ENCODE data around the gene ANKS1B.
"Not testable (repeated sequence)": the region's sequence is repeated elsewhere in the genome, so short reads cannot be mapped to it uniquely, and the experiment has no call there.

Gene ANKS1B

GRCh38 chr12:99759444-99759843, 225.3 kb downstream of the ANKS1B start:
- no peak for DNase-seq (ENCODE audit: low spot score)

GRCh38 chr12:99758997-99759396, 225.7 kb downstream of the ANKS1B start:
- no peak for DNase-seq (ENCODE audit: low spot score)

- DNase-seq (ENCODE audit: low spot score): no peak
Measured at GRCh38 chr12:99752740-99753139, 232.0 kb downstream of the ANKS1B start.

DNA sequence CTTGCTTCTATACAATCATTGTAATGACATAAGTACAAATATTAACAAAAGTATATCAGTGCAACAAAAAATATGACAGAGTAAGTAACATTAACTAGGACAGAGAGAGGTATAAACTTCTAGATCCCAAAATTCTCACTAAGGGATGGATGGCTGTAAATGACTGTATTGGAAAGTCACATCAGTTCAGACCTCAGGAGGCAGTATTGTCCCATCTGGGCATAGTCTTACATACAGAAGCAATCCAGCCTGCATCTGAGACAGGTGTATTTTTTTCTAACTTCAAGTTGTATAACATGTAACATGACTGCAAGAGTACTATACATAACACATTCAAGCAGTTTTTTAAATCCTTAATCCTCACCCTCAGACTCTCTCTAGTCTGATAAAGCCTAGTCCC, 238.2 kb downstream of the ANKS1B start:
- no peak for DNase-seq (ENCODE audit: low spot score)

GRCh38 chr12:99745895-99746294, 238.8 kb downstream of the ANKS1B start:
- DNase-seq (ENCODE audit: low spot score): no peak

- DNase-seq (ENCODE audit: low spot score): no peak
Measured at GRCh38 chr12:99745121-99745520, 239.6 kb downstream of the ANKS1B start.

- DNase-seq (ENCODE audit: low spot score): no peak
Measured at GRCh38 chr12:99736760-99737269, 247.9 kb downstream of the ANKS1B start.

- no peak for DNase-seq (ENCODE audit: low spot score)
Measured at GRCh38 chr12:99732131-99732530, 252.6 kb downstream of the ANKS1B start.

DNA sequence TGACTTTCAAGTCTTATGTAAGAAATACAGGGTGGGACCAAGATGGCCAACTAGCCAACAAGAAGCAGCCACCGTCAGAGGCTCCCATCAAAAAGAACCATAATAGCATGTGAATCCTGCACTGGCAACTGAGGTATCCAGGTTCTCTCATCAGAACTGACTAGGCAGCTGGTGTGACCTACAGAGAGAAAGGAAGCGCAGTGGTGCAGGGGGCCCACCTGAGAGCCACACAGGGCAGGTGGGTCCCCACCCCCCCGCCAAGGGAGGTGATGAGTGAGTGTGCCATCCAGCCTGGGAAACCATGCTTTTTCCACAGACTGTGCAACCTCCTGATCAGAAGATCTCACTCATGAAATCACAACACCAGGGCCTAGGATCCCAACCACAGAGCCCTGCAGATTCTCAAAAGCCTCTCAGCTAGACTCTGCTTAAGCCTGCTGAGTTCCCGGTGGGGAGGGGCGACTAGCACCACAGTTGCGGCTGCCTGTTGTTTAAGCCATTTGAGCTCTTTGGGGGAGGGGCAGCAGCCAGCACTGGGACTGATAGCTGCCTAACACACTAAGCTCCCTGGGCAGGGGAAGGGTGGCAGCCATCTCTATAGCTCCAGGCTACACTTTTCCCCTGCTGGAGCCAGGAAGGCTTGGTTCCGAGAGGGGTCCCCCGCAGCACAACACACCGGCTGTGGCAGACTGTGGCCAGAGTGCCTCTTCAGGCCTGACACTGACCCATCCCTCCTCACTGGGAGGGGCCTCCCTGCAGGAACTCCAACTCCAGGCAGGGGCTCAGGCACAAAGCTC, 261.8 kb downstream of the ANKS1B start:
- DNase-seq (ENCODE audit: low spot score): no peak

DNA sequence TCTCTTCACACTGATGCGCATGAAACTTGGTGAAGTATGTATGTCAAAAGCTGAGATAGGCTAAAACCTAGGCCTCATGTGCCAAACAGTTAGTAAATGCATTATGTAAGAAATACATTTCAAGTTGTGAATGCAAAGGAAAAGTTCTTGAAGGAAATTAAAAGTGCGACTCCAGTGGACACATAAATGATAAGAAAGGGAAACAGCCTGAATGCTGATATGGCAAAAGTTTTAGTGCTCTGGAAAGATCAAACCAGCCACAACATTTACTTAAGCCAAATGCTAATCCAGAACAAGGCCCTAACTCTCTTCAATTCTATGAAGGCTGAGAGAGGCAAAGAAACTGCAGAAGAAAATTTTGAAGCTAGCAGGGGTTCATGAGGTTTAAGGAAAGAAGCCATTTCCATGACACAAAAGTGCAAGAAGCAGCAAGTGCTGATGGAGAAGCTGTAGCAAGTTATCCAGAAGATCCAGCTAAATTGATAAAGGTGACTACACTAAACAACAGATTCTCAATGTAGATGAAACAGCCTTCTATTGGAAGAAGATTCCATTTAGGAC, 262.9 kb downstream of the ANKS1B start:
- no peak for DNase-seq (ENCODE audit: low spot score)

- DNase-seq (ENCODE audit: low spot score): not testable (repeated sequence)
Measured at GRCh38 chr12:99720083-99720465, 264.7 kb downstream of the ANKS1B start.

DNA sequence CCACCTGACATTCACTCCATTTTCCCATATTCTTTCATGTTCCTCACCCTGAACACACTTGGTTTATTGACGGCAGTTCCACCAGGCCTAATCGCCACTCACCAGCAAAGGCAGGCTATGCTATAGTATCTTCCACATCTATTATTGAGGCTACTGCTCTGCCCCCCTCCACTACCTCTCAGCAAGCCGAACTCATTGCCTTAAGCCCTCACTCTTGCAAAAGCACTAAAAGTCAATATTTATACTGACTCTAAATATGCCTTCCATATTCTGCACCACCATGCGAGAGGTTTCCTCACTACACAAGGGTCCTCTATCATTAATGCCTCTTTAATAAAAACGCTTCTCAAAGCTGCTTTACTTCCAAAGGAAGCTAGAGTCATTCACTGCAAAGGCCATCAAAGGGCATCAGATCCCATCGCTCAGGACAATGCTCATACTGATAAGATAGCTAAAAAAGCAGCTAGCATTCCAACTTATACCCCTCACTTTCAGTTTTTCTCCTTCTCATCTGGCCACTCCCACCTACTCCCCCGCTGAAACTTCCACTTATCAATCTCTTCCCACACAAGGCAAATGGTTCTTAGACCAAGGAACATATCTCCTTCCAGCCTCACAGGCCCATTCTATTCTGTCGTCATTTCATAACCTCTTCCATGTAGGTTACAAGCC, 265.2 kb downstream of the ANKS1B start:
- DNase-seq (ENCODE audit: low spot score): not testable (repeated sequence)

- not testable (repeated sequence) for DNase-seq (ENCODE audit: low spot score)
Measured at GRCh38 chr12:99715841-99716510, 268.8 kb downstream of the ANKS1B start.

GRCh38 chr12:99714921-99715320, 269.8 kb downstream of the ANKS1B start:
- DNase-seq (ENCODE audit: low spot score): not testable (repeated sequence)

- no peak for DNase-seq (ENCODE audit: low spot score)
Measured at GRCh38 chr12:99713946-99714520, 270.7 kb downstream of the ANKS1B start.

DNA sequence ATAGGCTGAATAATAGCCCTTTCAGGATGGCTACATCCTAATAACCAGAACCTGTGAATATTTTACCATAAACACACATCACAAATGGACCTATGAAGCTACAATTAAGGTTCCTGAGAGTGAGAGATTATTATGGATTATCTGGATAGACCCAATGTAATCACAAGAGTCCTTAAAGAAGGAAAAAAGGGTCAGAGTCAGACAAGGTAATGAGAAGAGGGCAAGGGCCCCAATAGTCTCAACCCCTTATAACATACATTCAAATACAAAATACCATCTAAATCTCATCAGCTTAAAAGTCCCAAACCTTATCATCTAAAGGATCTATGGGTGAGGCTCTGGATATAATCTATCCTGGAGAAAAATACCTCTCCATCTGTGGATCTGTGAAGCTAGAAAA, 272.5 kb downstream of the ANKS1B start:
- DNase-seq (ENCODE audit: low spot score): no peak

- no peak for DNase-seq (ENCODE audit: low spot score)
Measured at GRCh38 chr12:99711246-99711645, 273.5 kb downstream of the ANKS1B start.

DNA sequence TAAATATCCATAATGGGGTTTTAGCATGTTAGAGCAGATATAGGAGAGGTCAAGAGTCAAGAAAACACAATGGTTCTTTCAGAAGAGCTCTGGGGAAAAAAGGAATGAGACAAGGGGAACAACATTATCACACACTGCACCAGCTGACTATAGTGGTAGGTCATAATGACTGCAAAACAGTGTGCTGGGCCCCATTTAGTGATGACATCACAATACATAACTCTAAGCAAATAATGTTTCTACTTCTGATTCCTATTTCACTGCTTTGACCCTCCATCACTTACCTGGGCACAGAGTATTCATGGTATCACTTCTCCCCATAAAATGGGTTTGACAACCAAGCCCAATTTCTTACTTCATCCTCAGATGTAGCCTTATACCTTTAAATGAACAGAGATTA, 275.1 kb downstream of the ANKS1B start:
- no peak for DNase-seq (ENCODE audit: low spot score)

DNA sequence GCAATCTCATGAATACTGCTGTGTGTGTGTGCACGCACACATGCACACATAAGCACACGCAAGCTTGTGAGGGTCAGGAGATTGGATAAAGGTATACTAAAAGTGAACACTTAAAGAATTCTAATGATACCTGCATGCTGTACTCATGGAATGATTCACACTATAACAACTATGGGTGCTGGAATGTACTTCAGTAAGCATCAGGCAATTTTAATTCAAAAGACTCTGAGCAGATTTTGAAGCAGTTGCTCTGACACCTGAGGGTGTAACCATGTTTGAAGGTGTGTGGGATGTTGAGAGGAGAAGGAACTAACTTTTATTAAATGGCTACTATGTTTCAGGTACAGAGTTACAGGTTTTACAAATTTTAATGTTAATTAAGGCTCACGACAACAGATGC, 275.6 kb downstream of the ANKS1B start:
- no peak for DNase-seq (ENCODE audit: low spot score)

DNA sequence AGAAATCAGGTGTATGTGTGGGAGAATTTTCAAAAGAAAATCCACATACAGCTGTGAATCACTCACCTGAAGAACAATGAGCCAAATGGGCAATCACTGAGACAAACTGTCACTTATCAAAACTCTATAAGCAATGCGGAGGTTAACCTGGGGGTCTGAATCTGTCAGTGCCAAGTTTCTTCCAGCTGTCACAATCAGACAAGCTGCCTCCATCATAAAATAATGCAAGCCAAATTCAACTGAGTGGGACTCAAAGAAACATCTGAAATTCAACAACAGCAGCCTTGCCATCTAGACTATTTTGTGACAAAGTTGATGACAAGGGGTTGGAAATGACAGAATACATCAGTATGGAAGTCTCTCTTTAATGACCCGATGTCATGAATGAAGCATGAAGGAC, 276.9 kb downstream of the ANKS1B start:
- DNase-seq (ENCODE audit: low spot score): no peak

- DNase-seq (ENCODE audit: low spot score): no peak
Measured at GRCh38 chr12:99706736-99707473, 277.8 kb downstream of the ANKS1B start.
